Astrocyte of the cerebellum (primary cell): ENCODE results near the gene HIPK1.
A peak's percentile ranks its signal among the peaks of the same experiment; 100 is the strongest.
"Not testable (repeated sequence)": the region's sequence is repeated elsewhere in the genome, so short reads cannot be mapped to it uniquely, and the experiment has no call there.

ENCODE experiments used
- DNase-seq: peaks from one replicate; pipeline ENCODE4 v3.0.0-alpha.2; 2011; ENCODE audit warnings: low read depth
- H3K4me3 ChIP-seq: 2 replicates; pipeline ENCODE4 v1.5.1; 2011; ENCODE audit warnings: mild to moderate bottlenecking, low read depth, low read length, moderate library complexity
- CTCF ChIP-seq: IDR thresholded peaks from 2 replicates; pipeline ENCODE4 v1.5.1; 2012; ENCODE audit warnings: low read length, low read depth, moderate library complexity, mild to moderate bottlenecking; ENCODE audit errors: missing control alignments
- in situ Hi-C: cut with HindIII; loops from 2 replicates; pipeline ENCODE4 v1.10.0; 2017; ENCODE audit warnings: low sequenced_read_pairs

HIPK1 gene

GRCh38 chr1:114008480-114008941 is 79.4 kb downstream of the HIPK1 start:
- H3K4me3 ChIP-seq = no peak overlapping the region
- in situ Hi-C loops = no loop called here
- no peak for TF ChIP-seq CTCF
- DNase-seq = no peak

- in situ Hi-C loops = no loop called here
- no peak overlapping the region for H3K4me3 ChIP-seq
- no peak for DNase-seq
- no peak for TF ChIP-seq CTCF
These were observed 79.9 kb downstream of the HIPK1 start for GRCh38 chr1:114008993-114009392.

- DNase-seq = peak; percentile 72
- TF ChIP-seq CTCF = no peak
- H3K4me3 ChIP-seq = no peak overlapping the region
- in situ Hi-C loops = no loop called here
These were observed 80.3 kb downstream of the HIPK1 start for GRCh38 chr1:114009393-114009792.

GRCh38 chr1:114010433-114011184 is 81.5 kb downstream of the HIPK1 start:
- no peak for DNase-seq
- in situ Hi-C loops = no loop called here
- H3K4me3 ChIP-seq = no peak overlapping the region
- TF ChIP-seq CTCF = no peak

GRCh38 chr1:114011796-114012195 is 82.7 kb downstream of the HIPK1 start:
- H3K4me3 ChIP-seq = no peak overlapping the region
- in situ Hi-C loops = no loop called here
- DNase-seq = no peak
- no peak for TF ChIP-seq CTCF

- in situ Hi-C loops = no loop called here
- H3K4me3 ChIP-seq = no peak overlapping the region
- TF ChIP-seq CTCF = no peak
- peak; percentile 68 for DNase-seq
These were observed 86.0 kb downstream of the HIPK1 start for GRCh38 chr1:114015075-114015474.

GRCh38 chr1:114019724-114020123 is 90.6 kb downstream of the HIPK1 start:
- in situ Hi-C loops, H3K4me3 ChIP-seq, DNase-seq: not testable (repeated sequence)
